CD4-positive, alpha-beta T cell (primary cell): ENCODE results near the gene SLC24A3. TPM values are rescaled to one million over a fixed set of nuclear protein-coding genes. Genes with fewer than 3 reads are reported as not detected.

Experiments
- ATAC-seq: fragments of 200-7000 bp; cut with Tn5 transposase; one replicate; pipeline ENCODE4 v1.10.0; 2022; ENCODE audit warnings: mild to moderate bottlenecking; ENCODE audit not compliant: poor library complexity
- CTCF ChIA-PET: fragments of 350-600 bp; sonication (Branson Sonifier 250); formaldehyde crosslinking; loops from one replicate; lab custom pipeline; 2021; ENCODE audit warnings: antibody characterized with exemption, inconsistent platforms; lab: Charles Lee
- POLR2A ChIA-PET: fragments of 350-600 bp; sonication (Branson Sonifier 250); formaldehyde crosslinking; loops from one replicate; lab custom pipeline; 2021; ENCODE audit warnings: antibody characterized with exemption, inconsistent platforms; lab: Charles Lee
- DNase-seq, 14 experiments: peaks; one replicate each; pipeline ENCODE4 v3.0.0-alpha.2; 2013 to 2020; ENCODE audit warnings: mixed read lengths in 2 of 14
- H3K27ac ChIP-seq, 2 donors: one replicate each; pipeline versions ENCODE4 v1.5.1 to v1.7.0; 2013; ENCODE audit warnings: low read length in 2 of 2, low read depth in 1 of 2, mild to moderate bottlenecking in 1 of 2
- H3K27me3 ChIP-seq, 2 experiments: 1 replicate in 1 of 2; 2 replicates in 1 of 2; pipeline versions ENCODE4 v1.6.1 to v1.7.0; 2013; ENCODE audit warnings: low read length in 2 of 2, control low read depth in 1 of 2, mild to moderate bottlenecking in 1 of 2, moderate library complexity in 1 of 2; ENCODE audit not compliant: insufficient read depth in 2 of 2, control insufficient read depth in 1 of 2
- H3K36me3 ChIP-seq: one replicate; pipeline ENCODE4 v1.6.1; 2013; ENCODE audit warnings: low read length, control low read depth; ENCODE audit not compliant: insufficient read depth
- H3K4me1 ChIP-seq: one replicate; pipeline ENCODE4 v1.6.1; 2013; ENCODE audit warnings: low read length, control low read depth; ENCODE audit not compliant: insufficient read depth
- H3K4me3 ChIP-seq: one replicate; pipeline ENCODE4 v1.5.1; 2013; ENCODE audit warnings: mild to moderate bottlenecking, low read length, moderate library complexity
- H3K9me3 ChIP-seq, 2 experiments: 1 replicate in 1 of 2; 2 replicates in 1 of 2; pipeline versions ENCODE4 v1.6.1 to v1.7.0; 2013; ENCODE audit warnings: low read length in 2 of 2, mild to moderate bottlenecking in 2 of 2, control low read depth in 1 of 2, moderate library complexity in 1 of 2; ENCODE audit not compliant: control insufficient read depth in 1 of 2, insufficient read depth in 1 of 2
- H3K27ac Mint-ChIP-seq: one replicate; pipeline ENCODE4 v1.8.0; 2020; ENCODE audit warnings: mixed read lengths
- H3K27me3 Mint-ChIP-seq: one replicate; pipeline ENCODE4 v1.8.0; 2021; ENCODE audit warnings: mixed read lengths
- H3K36me3 Mint-ChIP-seq: one replicate; pipeline ENCODE4 v1.8.0; 2021; ENCODE audit warnings: low read depth, mixed read lengths
- H3K4me1 Mint-ChIP-seq: one replicate; pipeline ENCODE4 v1.8.0; 2021; ENCODE audit warnings: low read depth, mixed read lengths
- H3K4me3 Mint-ChIP-seq: one replicate; pipeline ENCODE4 v1.8.0; 2020; ENCODE audit warnings: mild to moderate bottlenecking, mixed read lengths
- H3K9me3 Mint-ChIP-seq: one replicate; pipeline ENCODE4 v1.8.0; 2020; ENCODE audit warnings: mixed read lengths
- intact Hi-C, 2 experiments: fragments of 100-400 bp; cut with DNase I in 1 of 2; cut with micrococcal nuclease in 1 of 2; formaldehyde crosslinking; loops; one replicate each; pipeline versions ENCODE4 v1.15.1 to v1.9.0; 2023 to 2025; cut with DNase I, micrococcal nuclease
- total RNA-seq, 174 experiments: library from RNA in 2 of 174; stranded (reverse) in 2 of 174; gene quantifications; one replicate each; pipeline ENCODE4 v1.2.3 and lab custom pipeline; 2021 to 2026
- TF ChIP-seq, protein P1 (sequence below): fragments of 200-600 bp; IDR thresholded peaks from one replicate; pipeline ENCODE4 v1.8.0; 2022; ENCODE audit warnings: antibody characterized with exemption, mild to moderate bottlenecking

SLC24A3 gene
- total RNA-seq, 2 experiments from 2014 or later = not detected

GRCh38 chr20:19737025-19737424 is 524.6 kb downstream of the SLC24A3 start:
- CTCF ChIA-PET = no interaction called here

GRCh38 chr20:19738951-19739350 is 526.5 kb downstream of the SLC24A3 start:
- H3K27me3 Mint-ChIP-seq = peaks cover 19% of the 10 kb centered on the region
- intact Hi-C loops = no loop called here
- no peak overlapping the region for H3K27ac Mint-ChIP-seq
- CTCF ChIA-PET = no interaction called here
- H3K27ac ChIP-seq = no peak overlapping the region
- no peak overlapping the region for H3K4me3 Mint-ChIP-seq
- TF ChIP-seq, protein P1, sequence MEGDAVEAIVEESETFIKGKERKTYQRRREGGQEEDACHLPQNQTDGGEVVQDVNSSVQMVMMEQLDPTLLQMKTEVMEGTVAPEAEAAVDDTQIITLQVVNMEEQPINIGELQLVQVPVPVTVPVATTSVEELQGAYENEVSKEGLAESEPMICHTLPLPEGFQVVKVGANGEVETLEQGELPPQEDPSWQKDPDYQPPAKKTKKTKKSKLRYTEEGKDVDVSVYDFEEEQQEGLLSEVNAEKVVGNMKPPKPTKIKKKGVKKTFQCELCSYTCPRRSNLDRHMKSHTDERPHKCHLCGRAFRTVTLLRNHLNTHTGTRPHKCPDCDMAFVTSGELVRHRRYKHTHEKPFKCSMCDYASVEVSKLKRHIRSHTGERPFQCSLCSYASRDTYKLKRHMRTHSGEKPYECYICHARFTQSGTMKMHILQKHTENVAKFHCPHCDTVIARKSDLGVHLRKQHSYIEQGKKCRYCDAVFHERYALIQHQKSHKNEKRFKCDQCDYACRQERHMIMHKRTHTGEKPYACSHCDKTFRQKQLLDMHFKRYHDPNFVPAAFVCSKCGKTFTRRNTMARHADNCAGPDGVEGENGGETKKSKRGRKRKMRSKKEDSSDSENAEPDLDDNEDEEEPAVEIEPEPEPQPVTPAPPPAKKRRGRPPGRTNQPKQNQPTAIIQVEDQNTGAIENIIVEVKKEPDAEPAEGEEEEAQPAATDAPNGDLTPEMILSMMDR = no peak
- no peaks in the 10 kb centered on the region for H3K9me3 Mint-ChIP-seq
- H3K9me3 ChIP-seq = no peaks in the 10 kb centered on the region
- POLR2A ChIA-PET = no interaction called here
- no peaks in the 10 kb centered on the region for H3K4me1 Mint-ChIP-seq
- no peaks in the 10 kb centered on the region for H3K4me1 ChIP-seq
- no peaks in the 10 kb centered on the region for H3K36me3 Mint-ChIP-seq
- DNase-seq = no peak
- ATAC-seq = no peak
- no peak overlapping the region for H3K4me3 ChIP-seq
- peaks cover 0 to 2% of the 10 kb centered on the region in 2 experiments for H3K27me3 ChIP-seq
- H3K36me3 ChIP-seq = no peaks in the 10 kb centered on the region

More at GRCh38 chr20:19737025-19737424, 524.6 kb downstream of the SLC24A3 start:
- no peaks in the 10 kb centered on the region for H3K4me1 Mint-ChIP-seq
- no peaks in the 10 kb centered on the region for H3K36me3 Mint-ChIP-seq
- no peaks in the 10 kb centered on the region for H3K9me3 ChIP-seq
- H3K4me3 Mint-ChIP-seq = no peak overlapping the region
- H3K4me1 ChIP-seq = no peaks in the 10 kb centered on the region
- H3K27me3 ChIP-seq = peaks cover 0 to 2% of the 10 kb centered on the region in 2 experiments
- peak in 3 of 14 experiments; percentile 21 to 69 (median 60) for DNase-seq
- no peaks in the 10 kb centered on the region for H3K9me3 Mint-ChIP-seq
- H3K36me3 ChIP-seq = no peaks in the 10 kb centered on the region
- no peak for ATAC-seq
- POLR2A ChIA-PET = no interaction called here
- H3K27ac Mint-ChIP-seq = no peak overlapping the region
- H3K27ac ChIP-seq = no peak overlapping the region
- intact Hi-C loops = no loop called here
- TF ChIP-seq, protein P1 = no peak
- H3K27me3 Mint-ChIP-seq = peaks cover 10% of the 10 kb centered on the region
- H3K4me3 ChIP-seq = no peak overlapping the region

GRCh38 chr20:19739351-19739750 is 526.9 kb downstream of the SLC24A3 start:
- no peak for DNase-seq
- Mint-ChIP-seq H3K4me3 (no peak overlapping the region), H3K4me1 (no peaks in the 10 kb centered on the region), H3K9me3 (no peaks in the 10 kb centered on the region), H3K36me3 (no peaks in the 10 kb centered on the region), H3K27ac (no peak overlapping the region), H3K27me3 (peaks cover 19% of the 10 kb centered on the region)
- Histone ChIP-seq H3K27ac (no peak overlapping the region), H3K27me3 (peaks cover 0 to 2% of the 10 kb centered on the region in 2 experiments), H3K9me3 (peaks cover 0 to 1% of the 10 kb centered on the region in 2 experiments), H3K4me1 (no peaks in the 10 kb centered on the region), H3K36me3 (no peaks in the 10 kb centered on the region), H3K4me3 (no peak overlapping the region)
- CTCF ChIA-PET = no interaction called here
- no peak for ATAC-seq
- TF ChIP-seq, protein P1 = no peak
- intact Hi-C loops = no loop called here
- POLR2A ChIA-PET = no interaction called here
